ENCODE data around the gene CAB39L. TPM values are rescaled to one million over a fixed set of nuclear protein-coding genes. Genes with fewer than 3 reads are reported as not detected.

The CAB39L gene
- total and polyA plus RNA-seq, 2 of the 4 experiments (the other 2 are of a cell fraction) = 8.5 to 16.7 TPM

DNA sequence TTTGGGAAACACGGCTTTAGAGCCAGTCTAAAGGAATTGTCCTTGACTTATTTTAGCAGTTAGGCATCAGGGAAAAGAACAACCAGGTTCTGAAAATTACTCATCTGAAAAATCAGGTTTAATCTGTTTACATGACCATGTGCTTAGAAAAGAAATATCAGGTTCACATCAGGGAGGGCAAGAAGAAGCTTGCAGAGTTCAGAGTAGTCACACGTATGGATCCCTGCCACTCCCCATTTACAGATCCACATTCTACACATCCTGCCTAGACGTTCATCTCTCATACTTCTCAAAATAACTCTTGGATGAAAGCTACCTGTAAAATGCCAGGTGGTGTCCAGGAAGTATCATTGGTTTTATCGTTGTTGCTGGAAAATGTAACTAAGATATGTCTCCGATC lies 37.9 kb upstream of the CAB39L start:
- TF ChIP-seq, protein P1, sequence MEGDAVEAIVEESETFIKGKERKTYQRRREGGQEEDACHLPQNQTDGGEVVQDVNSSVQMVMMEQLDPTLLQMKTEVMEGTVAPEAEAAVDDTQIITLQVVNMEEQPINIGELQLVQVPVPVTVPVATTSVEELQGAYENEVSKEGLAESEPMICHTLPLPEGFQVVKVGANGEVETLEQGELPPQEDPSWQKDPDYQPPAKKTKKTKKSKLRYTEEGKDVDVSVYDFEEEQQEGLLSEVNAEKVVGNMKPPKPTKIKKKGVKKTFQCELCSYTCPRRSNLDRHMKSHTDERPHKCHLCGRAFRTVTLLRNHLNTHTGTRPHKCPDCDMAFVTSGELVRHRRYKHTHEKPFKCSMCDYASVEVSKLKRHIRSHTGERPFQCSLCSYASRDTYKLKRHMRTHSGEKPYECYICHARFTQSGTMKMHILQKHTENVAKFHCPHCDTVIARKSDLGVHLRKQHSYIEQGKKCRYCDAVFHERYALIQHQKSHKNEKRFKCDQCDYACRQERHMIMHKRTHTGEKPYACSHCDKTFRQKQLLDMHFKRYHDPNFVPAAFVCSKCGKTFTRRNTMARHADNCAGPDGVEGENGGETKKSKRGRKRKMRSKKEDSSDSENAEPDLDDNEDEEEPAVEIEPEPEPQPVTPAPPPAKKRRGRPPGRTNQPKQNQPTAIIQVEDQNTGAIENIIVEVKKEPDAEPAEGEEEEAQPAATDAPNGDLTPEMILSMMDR (conservative IDR thresholded peaks at IDR 0.05; ENCODE audit: low read depth, low read length) = no peak
- no peak for TF ChIP-seq BHLHE40 (IDR thresholded peaks at IDR 0.05; ENCODE audit: low read depth, low read length)
- TF ChIP-seq RAD21 (IDR thresholded peaks at IDR 0.05; ENCODE audit: low read length) = no peak
- no peak for TF ChIP-seq MAFK (IDR thresholded peaks at IDR 0.05; ENCODE audit: low read depth, low read length)
- no peak for TF ChIP-seq NFE2L2 (IDR thresholded peaks at IDR 0.05; ENCODE audit: low read depth, low read length)
- no peak for TF ChIP-seq ELK1 (IDR thresholded peaks at IDR 0.05; ENCODE audit: borderline replicate concordance, low read depth, low read length)
- no peak for TF ChIP-seq SMC3 (IDR thresholded peaks at IDR 0.05; ENCODE audit: low read depth, low read length)
- WGBS, 2 experiments (ENCODE audit: extremely low coverage in 2 of 2, insufficient read length in 1 of 2) = 86% methylated on average over 1 of the region's 5 CpGs; no CpG with 5 or more reads in 1 of the 2 experiments

More for the DNA sequence above, 37.9 kb upstream of the CAB39L start:
- in situ Hi-C loops (cut with MboI; ENCODE audit: low sequenced_read_pairs) = no loop called here
- H2BK5ac ChIP-seq (ENCODE audit: low read depth, low read length, poor library complexity, severe bottlenecking) = no peak overlapping the region
- H3K23ac ChIP-seq (ENCODE audit: low read depth, low read length) = no peak overlapping the region
- ChIA-PET POLR2A (ENCODE audit: unreplicated experiment) (no interaction called here), CTCF (interaction anchor here (0.6 to 1.2 kb wide), 2 partner anchors 12 to 35 kb away, joined by 6 to 8 read pairs; no protein-coding TSS in a partner anchor)
- no peak overlapping the region for H2AK9ac ChIP-seq (replicated peaks; ENCODE audit: low read depth, low read length, poor library complexity)
- H3K4me1 ChIP-seq (ENCODE audit: control insufficient read depth, insufficient read depth, low read length) = peaks cover 5% of the 10 kb centered on the region; the same call in 1 of the 2 replicates
- H3K27me3 ChIP-seq (ENCODE audit: control insufficient read depth, insufficient read depth, low read length) = no peaks in the 10 kb centered on the region
- H2AK5ac ChIP-seq (ENCODE audit: low read depth, low read length) = no peak overlapping the region
- no TSS peak for BruUV-seq (replicated peaks)
- no peak overlapping the region for H4K5ac ChIP-seq (ENCODE audit: low read depth, low read length)
- DNase-seq (no peak), ATAC-seq (ENCODE audit: low read depth) (no peak)
- H3K4ac ChIP-seq (ENCODE audit: low read depth, low read length) = no peak overlapping the region
- no peaks in the 10 kb centered on the region; a peak in 1 of 4 replicates for H3K79me1 ChIP-seq (ENCODE audit: low read depth in 1 of 2, low read length in 2 of 2)
- dilution Hi-C loops (cut with HindIII; ENCODE audit: low sequenced_read_pairs, unreplicated experiment) = no loop called here
- intact Hi-C loops (cut with micrococcal nuclease) = no loop called here
- no peaks in the 10 kb centered on the region for H3K9me3 ChIP-seq (ENCODE audit: control insufficient read depth, insufficient read depth, low read length)
- no peak overlapping the region for H2AFZ ChIP-seq (replicated peaks; ENCODE audit: low read length, poor library complexity)
- H3K14ac ChIP-seq (replicated peaks; ENCODE audit: low read depth, low read length) = no peak overlapping the region
- H4K91ac ChIP-seq (ENCODE audit: insufficient read depth, low read depth, low read length) = no peak overlapping the region
- no peak overlapping the region for H3K56ac ChIP-seq (ENCODE audit: extremely low read depth, insufficient read depth, low read length)
- H3K4me2 ChIP-seq (ENCODE audit: low read depth, low read length) = no peak overlapping the region
- no peaks in the 10 kb centered on the region; the same call in 1 of the 2 replicates for H3K9me1 ChIP-seq (ENCODE audit: insufficient read depth, low read length)
- no peak overlapping the region for H2BK20ac ChIP-seq (ENCODE audit: low read depth, low read length)
- H3K36me3 ChIP-seq (ENCODE audit: control insufficient read depth, insufficient read depth, low read length) = peaks cover 24% of the 10 kb centered on the region
- no peak overlapping the region for H3K27ac ChIP-seq (ENCODE audit: insufficient read depth, low read length)
- no peak overlapping the region for H2BK15ac ChIP-seq (ENCODE audit: low read depth, low read length)
- H4K20me1 ChIP-seq (ENCODE audit: insufficient read depth, low read length) = no peaks in the 10 kb centered on the region
- H3K4me3 ChIP-seq (ENCODE audit: insufficient read depth, low read depth, low read length) = no peak overlapping the region
- H3K18ac ChIP-seq (ENCODE audit: low read depth, low read length) = peak overlapping the region; percentile 60; the same call in 1 of the 2 replicates
- H2BK120ac ChIP-seq (ENCODE audit: low read depth, low read length) = no peak overlapping the region
- H3K9ac ChIP-seq (ENCODE audit: low read depth, low read length) = no peak overlapping the region
- H4K8ac ChIP-seq (ENCODE audit: low read depth in 2 of 2, low read length in 2 of 2) = no peak overlapping the region
